ENCODE measurements around the gene THOP1.

DNA sequence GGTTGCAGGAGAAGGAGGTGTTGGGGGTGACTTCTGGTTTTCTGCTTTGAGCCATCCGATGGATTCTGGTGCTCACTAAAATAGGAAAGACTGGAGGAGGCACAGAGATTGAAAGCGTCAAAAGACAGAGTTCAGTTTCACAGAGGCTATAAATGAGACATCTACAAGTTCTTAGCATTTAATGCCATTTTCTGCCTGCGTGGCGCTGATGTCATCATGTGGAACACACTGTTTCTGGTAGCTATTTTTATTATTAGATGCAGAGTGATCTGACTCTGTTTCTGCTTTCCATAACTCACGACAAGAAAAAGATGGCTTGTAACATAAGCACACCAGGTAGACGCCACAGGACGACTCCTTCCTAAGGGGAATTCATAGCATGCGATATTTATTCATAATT is 42.2 kb upstream of the THOP1 start:
- TF ChIP-seq, protein P1, sequence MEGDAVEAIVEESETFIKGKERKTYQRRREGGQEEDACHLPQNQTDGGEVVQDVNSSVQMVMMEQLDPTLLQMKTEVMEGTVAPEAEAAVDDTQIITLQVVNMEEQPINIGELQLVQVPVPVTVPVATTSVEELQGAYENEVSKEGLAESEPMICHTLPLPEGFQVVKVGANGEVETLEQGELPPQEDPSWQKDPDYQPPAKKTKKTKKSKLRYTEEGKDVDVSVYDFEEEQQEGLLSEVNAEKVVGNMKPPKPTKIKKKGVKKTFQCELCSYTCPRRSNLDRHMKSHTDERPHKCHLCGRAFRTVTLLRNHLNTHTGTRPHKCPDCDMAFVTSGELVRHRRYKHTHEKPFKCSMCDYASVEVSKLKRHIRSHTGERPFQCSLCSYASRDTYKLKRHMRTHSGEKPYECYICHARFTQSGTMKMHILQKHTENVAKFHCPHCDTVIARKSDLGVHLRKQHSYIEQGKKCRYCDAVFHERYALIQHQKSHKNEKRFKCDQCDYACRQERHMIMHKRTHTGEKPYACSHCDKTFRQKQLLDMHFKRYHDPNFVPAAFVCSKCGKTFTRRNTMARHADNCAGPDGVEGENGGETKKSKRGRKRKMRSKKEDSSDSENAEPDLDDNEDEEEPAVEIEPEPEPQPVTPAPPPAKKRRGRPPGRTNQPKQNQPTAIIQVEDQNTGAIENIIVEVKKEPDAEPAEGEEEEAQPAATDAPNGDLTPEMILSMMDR (IDR thresholded peaks at IDR 0.05; ENCODE audit: insufficient read depth, low read length) = no peak
- no peak for TF ChIP-seq SPI1 (IDR thresholded peaks at IDR 0.05; ENCODE audit: borderline replicate concordance, low read depth)

Measured in HL-60 (cell line).